GM12891 (cell line): ENCODE results near the gene KCNJ14.

Experiments
- DNase-seq: peaks from one replicate; pipeline ENCODE4 v3.0.0; 2011; ENCODE audit warnings: low spot score; ENCODE audit not compliant: insufficient read length
- FAIRE-seq: peaks from 2 replicates; lab custom pipeline; 2011; peaks lifted over from hg19 to GRCh38; lab: Jason Lieb, UNC
- PAX5 ChIP-seq: IDR thresholded peaks from 2 replicates; pipeline ENCODE4 v1.6.1; 2011; ENCODE audit warnings: low read length, moderate library complexity, mild to moderate bottlenecking; ENCODE audit not compliant: insufficient read depth, severe bottlenecking
- POLR2A ChIP-seq: IDR thresholded peaks from 2 replicates; pipeline ENCODE4 v1.6.1; 2011; ENCODE audit warnings: low read depth, low read length, control low read depth
- POLR2AphosphoS5 ChIP-seq: IDR thresholded peaks from 2 replicates; pipeline ENCODE4 v1.6.1; 2011; ENCODE audit warnings: low read depth, low read length, control low read depth
- POU2F2 ChIP-seq: IDR thresholded peaks from 2 replicates; pipeline ENCODE4 v1.6.1; 2011; ENCODE audit warnings: low read depth, mild to moderate bottlenecking, control low read depth, low read length, moderate library complexity
- SPI1 ChIP-seq: IDR thresholded peaks from 2 replicates; pipeline ENCODE4 v1.6.1; 2011; ENCODE audit warnings: low read depth, low read length, control low read depth
- TAF1 ChIP-seq: IDR thresholded peaks from 2 replicates; pipeline ENCODE4 v1.6.1; 2011; ENCODE audit warnings: low read depth, low read length, control low read depth

KCNJ14 gene

GRCh38 chr19:48511321-48511731, 56.0 kb downstream of the KCNJ14 start:
- DNase-seq (no peak), FAIRE-seq (no peak)
- no peak for TF ChIP-seq POU2F2
- no peak for TF ChIP-seq POLR2A

- FAIRE-seq (peak; percentile 54), DNase-seq (no peak)
- TF ChIP-seq POU2F2, result no peak
- TF ChIP-seq SPI1, result no peak
- no peak for TF ChIP-seq POLR2A
- TF ChIP-seq POLR2AphosphoS5, result no peak
- TF ChIP-seq PAX5, result no peak
- TF ChIP-seq TAF1, result no peak
Measured at GRCh38 chr19:48511800-48512503, 56.6 kb downstream of the KCNJ14 start, which contains the start of gene LMTK3. TSS of gene LMTK3 (minus strand) at chr19:48511835. CDS start at chr19:48511576, 259 bp downstream.

DNA sequence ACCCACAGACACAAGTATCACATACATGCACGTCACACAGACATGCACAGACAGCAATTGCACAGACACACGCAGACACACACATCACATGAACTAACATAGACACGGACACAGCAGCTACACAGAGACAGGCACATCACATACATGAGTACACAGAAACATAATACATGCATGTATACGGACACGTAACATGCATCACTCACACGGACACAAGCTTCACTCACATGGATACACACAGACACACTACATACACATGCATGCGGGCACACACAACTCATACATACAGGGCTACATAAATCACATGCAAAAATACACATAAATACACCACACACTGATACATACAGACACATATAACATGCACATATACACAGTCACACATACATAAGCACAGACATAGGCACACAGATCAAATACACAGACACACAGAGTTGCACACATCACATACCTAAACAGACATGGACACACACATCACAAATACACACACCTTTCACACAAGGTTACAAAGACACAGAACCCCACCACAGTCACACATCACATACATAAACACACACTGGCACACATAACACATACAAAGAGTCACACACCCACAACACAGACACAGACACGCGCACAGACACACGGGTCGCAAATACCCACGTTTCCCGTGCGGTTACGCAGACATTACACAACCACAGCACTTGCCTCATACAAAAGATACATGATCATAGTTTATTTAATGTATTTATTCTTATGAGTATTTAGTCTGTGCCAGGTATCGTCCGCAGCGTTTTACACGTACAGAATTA, 57.3 kb downstream of the KCNJ14 start:
- DNase-seq, result no peak
- no peak for TF ChIP-seq PAX5
- no peak for TF ChIP-seq TAF1
- no peak for TF ChIP-seq POLR2A
- TF ChIP-seq SPI1, result no peak
- TF ChIP-seq POU2F2, result no peak
- no peak for TF ChIP-seq POLR2AphosphoS5
- FAIRE-seq, result peak; percentile 82

GRCh38 chr19:48513289-48514122, 58.1 kb downstream of the KCNJ14 start:
- DNase-seq, result peak; percentile 84
- TF ChIP-seq POU2F2, result no peak
- no peak for TF ChIP-seq POLR2A
- no peak for TF ChIP-seq POLR2AphosphoS5
- no peak for TF ChIP-seq PAX5
- TF ChIP-seq SPI1, result no peak
- no peak for TF ChIP-seq TAF1
- FAIRE-seq, result peak; percentile 87

GRCh38 chr19:48514123-48514458, 58.7 kb downstream of the KCNJ14 start:
- TF ChIP-seq SPI1 (no peak), PAX5 (no peak), TAF1 (no peak), POU2F2 (no peak)
- DNase-seq (no peak), FAIRE-seq (no peak)

- TF ChIP-seq PAX5 (no peak), POLR2A (no peak), POU2F2 (no peak), POLR2AphosphoS5 (no peak), TAF1 (no peak), SPI1 (no peak)
- FAIRE-seq (no peak), DNase-seq (no peak)
Measured at GRCh38 chr19:48516536-48516935, 61.2 kb downstream of the KCNJ14 start.
